WTC11 (cell line): ENCODE data around the gene MYO15B.

Experiments
- ATF3 ChIP-seq: sonication (generic); formaldehyde crosslinking; conservative IDR thresholded peaks from 2 replicates; pipeline ENCODE4 v1.8.1; 2022; ENCODE audit warnings: mild to moderate bottlenecking, missing genetic modification reagents
- CTCF ChIP-seq: fragments of 200-600 bp; IDR thresholded peaks from 2 replicates; pipeline ENCODE4 v1.8.0; 2022; ENCODE audit warnings: antibody characterized with exemption
- E2F4 ChIP-seq: sonication (generic); formaldehyde crosslinking; IDR thresholded peaks from 2 replicates; pipeline ENCODE4 v1.8.1; 2022; ENCODE audit warnings: low read depth, mild to moderate bottlenecking, moderate library complexity, missing genetic modification reagents, borderline replicate concordance
- STAT6 ChIP-seq: sonication (generic); formaldehyde crosslinking; conservative IDR thresholded peaks from 2 replicates; pipeline ENCODE4 v1.8.1; 2023; ENCODE audit warnings: mild to moderate bottlenecking, low read depth, missing genetic modification reagents, moderate library complexity
- TEAD4 ChIP-seq: sonication (generic); formaldehyde crosslinking; IDR thresholded peaks from 2 replicates; pipeline ENCODE4 v1.8.0; 2022; ENCODE audit warnings: mild to moderate bottlenecking, missing genetic modification reagents
- ZNF138 ChIP-seq: sonication (generic); formaldehyde crosslinking; conservative IDR thresholded peaks from 2 replicates; pipeline ENCODE4 v1.8.1; 2022; ENCODE audit warnings: mild to moderate bottlenecking, moderate library complexity, missing genetic modification reagents
- TF ChIP-seq, protein P1 (sequence below): sonication (generic); formaldehyde crosslinking; IDR thresholded peaks from 2 replicates; pipeline ENCODE4 v1.8.1; 2022; ENCODE audit warnings: mild to moderate bottlenecking, moderate library complexity, missing genetic modification reagents

- TF ChIP-seq CTCF (no peak), STAT6 (CRISPR knock-in tag) (no peak), TEAD4 (CRISPR knock-in tag) (no peak), ATF3 (CRISPR knock-in tag) (no peak), E2F4 (CRISPR knock-in tag) (no peak), ZNF138 (CRISPR knock-in tag) (no peak)
- TF ChIP-seq, protein P1, sequence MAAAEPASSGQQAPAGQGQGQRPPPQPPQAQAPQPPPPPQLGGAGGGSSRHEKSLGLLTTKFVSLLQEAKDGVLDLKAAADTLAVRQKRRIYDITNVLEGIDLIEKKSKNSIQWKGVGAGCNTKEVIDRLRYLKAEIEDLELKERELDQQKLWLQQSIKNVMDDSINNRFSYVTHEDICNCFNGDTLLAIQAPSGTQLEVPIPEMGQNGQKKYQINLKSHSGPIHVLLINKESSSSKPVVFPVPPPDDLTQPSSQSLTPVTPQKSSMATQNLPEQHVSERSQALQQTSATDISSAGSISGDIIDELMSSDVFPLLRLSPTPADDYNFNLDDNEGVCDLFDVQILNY: no peak
These were observed 49.0 kb downstream of the MYO15B start for GRCh38 chr17:75636381-75637142.
